Upper lobe of left lung (tissue), 6 donors: ENCODE measurements around the gene WDR37. TPM values are rescaled to one million over a fixed set of nuclear protein-coding genes. Genes with fewer than 3 reads are reported as not detected.

Experiments
- ATAC-seq, 2 donors: fragments of 200-7000 bp; cut with Tn5 transposase; one replicate each; pipeline ENCODE4 v1.9.1; 2022; ENCODE audit warnings: mild to moderate bottlenecking in 2 of 2, moderate library complexity in 2 of 2; ENCODE audit not compliant: low FRiP score in 2 of 2
- DNase-seq, 2 donors: peaks; one replicate each; pipeline ENCODE4 v3.0.0-alpha.2; 2019 to 2020
- H3K27ac ChIP-seq, 4 donors: fragments of 200-600 bp; sonication (generic); one replicate each; pipeline ENCODE4 v1.5.1; 2016 to 2019
- H3K27me3 ChIP-seq, 4 donors: fragments of 200-600 bp; sonication (generic); one replicate each; pipeline ENCODE4 v1.5.1; 2017 to 2019
- H3K36me3 ChIP-seq, 4 donors: fragments of 200-600 bp; sonication (generic); one replicate each; pipeline ENCODE4 v1.5.1; 2016 to 2019
- H3K4me1 ChIP-seq, 4 donors: fragments of 200-600 bp; sonication (generic); one replicate each; pipeline ENCODE4 v1.5.1; 2018 to 2019
- H3K4me3 ChIP-seq, 4 donors: fragments of 200-600 bp; sonication (generic); one replicate each; pipeline ENCODE4 v1.5.1; 2017 to 2019; ENCODE audit warnings: mild to moderate bottlenecking in 2 of 4, moderate library complexity in 1 of 4
- H3K9me3 ChIP-seq, 4 donors: fragments of 200-600 bp; sonication (generic); one replicate each; pipeline ENCODE4 v1.5.1; 2018 to 2019
- CTCF ChIP-seq, 6 experiments: fragments of 450-650 bp in 4 of 6; fragments of 200-600 bp in 2 of 6; sonication (generic) in 2 of 6; IDR thresholded peaks; one replicate each; pipeline ENCODE4 v1.5.1; 2016 to 2019; ENCODE audit warnings: antibody characterized with exemption in 6 of 6
- EP300 ChIP-seq, 4 donors: sonication (generic); formaldehyde crosslinking; IDR thresholded peaks; one replicate each; pipeline ENCODE4 v1.5.1; 2017; ENCODE audit warnings: antibody characterized with exemption in 4 of 4, control low read depth in 2 of 4
- POLR2A ChIP-seq, 4 donors: fragments of 450-650 bp; IDR thresholded peaks; one replicate each; pipeline ENCODE4 v1.5.1; 2016 to 2017; ENCODE audit warnings: antibody characterized with exemption in 4 of 4, mild to moderate bottlenecking in 2 of 4
- POLR2AphosphoS5 ChIP-seq, 2 donors: sonication (generic); formaldehyde crosslinking; IDR thresholded peaks; one replicate each; pipeline ENCODE4 v1.5.1; 2017; ENCODE audit warnings: antibody characterized with exemption in 2 of 2
- WGBS, 2 donors: methylation state at CpG; one replicate each; pipeline ENCODE4 v1.1.5; 2017 to 2018; 5-methylcytosine and 5-hydroxymethylcytosine counted together
- total RNA-seq, 6 donors: library from RNA; depleted of rRNA in 4 of 6; stranded (reverse); fragments of >200 nt in 4 of 6; gene quantifications; one replicate each; pipeline versions ENCODE4 v1.1.0 to v1.2.1, GENCODE V29; 2016 to 2021
- donor health status: DM: no; HTN: no; CAD: no; lungs with moderate emphysema.
- donor health status: DM: no; HTN: yes; CAD: no; lungs with severe emphysema.

WDR37 gene
- total RNA-seq, 6 donors from 2014 or later = 18.1 to 31.4 (median 19.9) TPM

- peak; percentile 80 to 89 for ATAC-seq
- Histone ChIP-seq H3K4me3 (peak overlapping the region in 3 of 4 donors; percentile 6 to 21 (median 14)), H3K27me3 (no peaks in the 10 kb centered on the region), H3K36me3 (peaks cover 14 to 46% (median 26%) of the 10 kb centered on the region in 4 donors), H3K4me1 (peaks cover 20 to 46% (median 31%) of the 10 kb centered on the region in 4 donors), H3K9me3 (no peaks in the 10 kb centered on the region), H3K27ac (peak overlapping the region; percentile 79 to 90 (median 82))
- TF ChIP-seq POLR2AphosphoS5 (IDR thresholded peaks at IDR 0.05) (peak; percentile 73 to 88), CTCF (IDR thresholded peaks at IDR 0.05) (no peak), POLR2A (IDR thresholded peaks at IDR 0.05) (peak in 2 of 4 donors; percentile 30 to 62), EP300 (IDR thresholded peaks at IDR 0.05) (peak in 3 of 4 donors; percentile 45 to 74 (median 65))
- peak in 1 of 2 donors; percentile 71 for DNase-seq
- 41 to 46% methylated on average over 12 of the region's 12 CpGs for WGBS, 2 donors
These were observed 12.6 kb upstream of the WDR37 start for GRCh38 chr10:1043532-1043995.

GRCh38 chr10:1044146-1044545 is 12.0 kb upstream of the WDR37 start:
- 68 to 76% methylated on average over 4 of the region's 4 CpGs for WGBS, 2 donors
- H3K9me3 ChIP-seq = no peaks in the 10 kb centered on the region
- DNase-seq (no peak), ATAC-seq (no peak)
- peak overlapping the region in 2 of 4 donors; percentile 6 to 21 for H3K4me3 ChIP-seq
- H3K27me3 ChIP-seq = no peaks in the 10 kb centered on the region
- peaks cover 20 to 46% (median 31%) of the 10 kb centered on the region in 4 donors for H3K4me1 ChIP-seq
- TF ChIP-seq POLR2A (IDR thresholded peaks at IDR 0.05) (no peak), EP300 (IDR thresholded peaks at IDR 0.05) (no peak), POLR2AphosphoS5 (IDR thresholded peaks at IDR 0.05) (no peak), CTCF (IDR thresholded peaks at IDR 0.05) (no peak)
- peaks cover 14 to 43% (median 23%) of the 10 kb centered on the region in 4 donors for H3K36me3 ChIP-seq
- H3K27ac ChIP-seq = peak overlapping the region; percentile 79 to 90 (median 82)

- no peak for TF ChIP-seq POLR2A (IDR thresholded peaks at IDR 0.05)
- TF ChIP-seq EP300 (IDR thresholded peaks at IDR 0.05) = no peak
- TF ChIP-seq CTCF (IDR thresholded peaks at IDR 0.05) = no peak
- no peak for TF ChIP-seq POLR2AphosphoS5 (IDR thresholded peaks at IDR 0.05)
- Histone ChIP-seq H3K27me3 (no peaks in the 10 kb centered on the region), H3K4me1 (peaks cover 22 to 46% (median 33%) of the 10 kb centered on the region in 4 donors), H3K9me3 (no peaks in the 10 kb centered on the region), H3K27ac (peak overlapping the region; percentile 79 to 90 (median 82)), H3K4me3 (no peak overlapping the region), H3K36me3 (peaks cover 12 to 35% (median 20%) of the 10 kb centered on the region in 4 donors)
- DNase-seq (no peak), ATAC-seq (no peak)
- 70 to 73% methylated on average over 4 of the region's 4 CpGs for WGBS, 2 donors
These were observed 11.2 kb upstream of the WDR37 start for GRCh38 chr10:1044964-1045363.

GRCh38 chr10:1045415-1045814 is 10.8 kb upstream of the WDR37 start:
- 69 to 80% methylated on average over 6 of the region's 6 CpGs for WGBS, 2 donors
- peaks cover 26 to 50% (median 38%) of the 10 kb centered on the region in 4 donors for H3K4me1 ChIP-seq
- peaks cover 7 to 31% (median 18%) of the 10 kb centered on the region in 4 donors for H3K36me3 ChIP-seq
- H3K9me3 ChIP-seq = no peaks in the 10 kb centered on the region
- DNase-seq (no peak), ATAC-seq (no peak)
- peak overlapping the region in 3 of 4 donors; percentile 23 to 90 (median 84) for H3K27ac ChIP-seq
- no peaks in the 10 kb centered on the region for H3K27me3 ChIP-seq
- peak overlapping the region in 1 of 4 donors; percentile 29 for H3K4me3 ChIP-seq
- TF ChIP-seq EP300 (IDR thresholded peaks at IDR 0.05) (no peak), CTCF (IDR thresholded peaks at IDR 0.05) (no peak), POLR2AphosphoS5 (IDR thresholded peaks at IDR 0.05) (no peak), POLR2A (IDR thresholded peaks at IDR 0.05) (no peak)

GRCh38 chr10:1047937-1048336 is 8.2 kb upstream of the WDR37 start:
- Histone ChIP-seq H3K27me3 (no peaks in the 10 kb centered on the region), H3K4me1 (peaks cover 36 to 61% (median 44%) of the 10 kb centered on the region in 4 donors), H3K9me3 (no peaks in the 10 kb centered on the region), H3K4me3 (peak overlapping the region; percentile 70 to 82 (median 73)), H3K36me3 (peaks cover 0 to 21% (median 4%) of the 10 kb centered on the region in 4 donors), H3K27ac (peak overlapping the region; percentile 97 to 99 (median 98))
- TF ChIP-seq POLR2AphosphoS5 (IDR thresholded peaks at IDR 0.05) = no peak
- TF ChIP-seq CTCF (IDR thresholded peaks at IDR 0.05) = no peak
- TF ChIP-seq EP300 (IDR thresholded peaks at IDR 0.05) = no peak
- TF ChIP-seq POLR2A (IDR thresholded peaks at IDR 0.05) = no peak
- DNase-seq (peak in 1 of 2 donors; percentile 29), ATAC-seq (no peak)
- 1 to 2% methylated on average over 15 of the region's 15 CpGs for WGBS, 2 donors
